ENCODE data around the gene ARHGEF4. TPM values are rescaled to one million over a fixed set of nuclear protein-coding genes. Genes with fewer than 3 reads are reported as not detected.

Gene ARHGEF4
- total and polyA plus RNA-seq, 2 donors (not counting 3 experiments of a cell fraction or from before 2014, with no cell fraction given), result not detected

GRCh38 chr2:131014141-131014540, 177.4 kb downstream of the ARHGEF4 start:
- H3K4me2 ChIP-seq (ENCODE audit: insufficient read depth, low read length), result no peak overlapping the region
- intact Hi-C loops (cut with micrococcal nuclease) (no loop called here), dilution Hi-C loops (cut with MboI; ENCODE audit: extremely low pct_ligation_motif_present, low sequenced_read_pairs) (no loop called here)
- no TSS peak for BruUV-seq (replicated peaks)
- no peaks in the 10 kb centered on the region for H3K4me1 ChIP-seq (ENCODE audit: control insufficient read depth, extremely low read depth, insufficient read depth, low read length)
- no peaks in the 10 kb centered on the region for H3K9me1 ChIP-seq (replicated peaks; ENCODE audit: control insufficient read depth, extremely low read depth, insufficient read depth, low read length)
- ChIA-PET CTCF (no interaction called here), POLR2A (no interaction called here)
- TF ChIP-seq JUN (IDR thresholded peaks at IDR 0.05; ENCODE audit: borderline replicate concordance, insufficient read depth, insufficient read length, low read depth) (no peak), POLR2A (IDR thresholded peaks at IDR 0.05; ENCODE audit: low read depth, low read length) (no peak), EZH2 (IDR thresholded peaks at IDR 0.05; ENCODE audit: borderline replicate concordance, low read depth, low read length, severe bottlenecking) (no peak), CTCF (IDR thresholded peaks at IDR 0.05; ENCODE audit: extremely low read depth in 1 of 2, insufficient read depth in 1 of 2, low read depth in 1 of 2, low read length in 2 of 2) (no peak), FOS (IDR thresholded peaks at IDR 0.05; ENCODE audit: borderline replicate concordance, insufficient read depth, low read length) (no peak), MYC (IDR thresholded peaks at IDR 0.05; ENCODE audit: low read depth, low read length) (no peak), GATA2 (IDR thresholded peaks at IDR 0.05; ENCODE audit: insufficient read depth, insufficient read length, low read depth, low read length) (no peak), MAX (IDR thresholded peaks at IDR 0.05; ENCODE audit: insufficient read depth, insufficient read length) (no peak), POLR2AphosphoS5 (IDR thresholded peaks at IDR 0.05; ENCODE audit: insufficient read depth, low read depth, low read length) (no peak)
- no peaks in the 10 kb centered on the region for H4K20me1 ChIP-seq (replicated peaks; ENCODE audit: control insufficient read depth, extremely low read depth, insufficient read depth, low read length)
- no peaks in the 10 kb centered on the region for H3K36me3 ChIP-seq (ENCODE audit: control insufficient read depth in 2 of 2, extremely low read depth in 1 of 2, insufficient read depth in 2 of 2, low read length in 2 of 2)
- H3K4me3 ChIP-seq (replicated peaks in 1 of 3; ENCODE audit: insufficient read depth in 1 of 3, low read depth in 1 of 3, low read length in 3 of 3), result no peak overlapping the region
- H3K27me3 ChIP-seq (ENCODE audit: control insufficient read depth in 2 of 2, insufficient read depth in 2 of 2, low read length in 2 of 2), result peaks cover 4 to 6% of the 10 kb centered on the region in 2 experiments
- FAIRE-seq (no peak), DNase-seq (ENCODE audit: low read depth, low spot score) (no peak)
- no peak overlapping the region for H2AFZ ChIP-seq (ENCODE audit: low read depth, low read length)
- no peak overlapping the region for H3K9ac ChIP-seq (replicated peaks; ENCODE audit: extremely low read depth, insufficient read depth, low read length)
- no peaks in the 10 kb centered on the region for H3K9me3 ChIP-seq (replicated peaks; ENCODE audit: control insufficient read depth, insufficient read depth, low read length)
- H3K79me2 ChIP-seq (ENCODE audit: control insufficient read depth, insufficient read depth, low read length), result no peaks in the 10 kb centered on the region
- H3K27ac ChIP-seq (ENCODE audit: insufficient read depth, low read depth, low read length), result no peak overlapping the region

All from endothelial cell of umbilical vein (primary cell).